Measurements from ENCODE around the gene AKAP8. TPM values are rescaled to one million over a fixed set of nuclear protein-coding genes. Genes with fewer than 3 reads are reported as not detected.

The AKAP8 gene
- total and polyA plus RNA-seq, 2 donors: 18.0 to 25.4 TPM

GRCh38 chr19:15381864-15382263 is 2.3 kb upstream of the AKAP8 start:
- Histone ChIP-seq H3K4me1 (ENCODE audit: control insufficient read depth in 2 of 2, insufficient read depth in 2 of 2, low read length in 2 of 2) (peaks cover 6 to 20% of the 10 kb centered on the region in 2 donors), H3K36me3 (ENCODE audit: control insufficient read depth in 2 of 2, insufficient read depth in 2 of 2, low read length in 1 of 2) (peaks cover 4 to 10% of the 10 kb centered on the region in 2 donors), H3K4me3 (ENCODE audit: low read length in 2 of 2) (no peak overlapping the region), H3K27me3 (ENCODE audit: control insufficient read depth in 2 of 2, insufficient read depth in 1 of 2, low read length in 1 of 2) (no peaks in the 10 kb centered on the region), H3K9me3 (ENCODE audit: control insufficient read depth in 2 of 2, insufficient read depth in 1 of 2, low read length in 1 of 2) (peaks cover 0 to 1% of the 10 kb centered on the region in 2 donors), H3K27ac (ENCODE audit: low read depth in 1 of 2, low read length in 1 of 2) (no peak overlapping the region)
- 96% methylated on average over 6 of the region's 6 CpGs for WGBS
- no peak for DNase-seq (ENCODE audit: low read depth in 6 of 9, low spot score in 9 of 9)

GRCh38 chr19:15381429-15381828 is 1.8 kb upstream of the AKAP8 start:
- no peak for DNase-seq (ENCODE audit: low read depth in 6 of 9, low spot score in 9 of 9)
- H3K27me3 ChIP-seq (ENCODE audit: control insufficient read depth in 2 of 2, insufficient read depth in 1 of 2, low read length in 1 of 2): no peaks in the 10 kb centered on the region
- 95% methylated on average over 2 of the region's 2 CpGs for WGBS
- no peak overlapping the region for H3K4me3 ChIP-seq (ENCODE audit: low read length in 2 of 2)
- peaks cover 6 to 22% of the 10 kb centered on the region in 2 donors for H3K4me1 ChIP-seq (ENCODE audit: control insufficient read depth in 2 of 2, insufficient read depth in 2 of 2, low read length in 2 of 2)
- H3K9me3 ChIP-seq (ENCODE audit: control insufficient read depth in 2 of 2, insufficient read depth in 1 of 2, low read length in 1 of 2): peaks cover 0 to 1% of the 10 kb centered on the region in 2 donors
- H3K27ac ChIP-seq (ENCODE audit: low read depth in 1 of 2, low read length in 1 of 2): no peak overlapping the region
- H3K36me3 ChIP-seq (ENCODE audit: control insufficient read depth in 2 of 2, insufficient read depth in 2 of 2, low read length in 1 of 2): peaks cover 0 to 7% of the 10 kb centered on the region in 2 donors

GRCh38 chr19:15379999-15380647 is 536 bp upstream of the AKAP8 start:
- Histone ChIP-seq H3K27ac (ENCODE audit: low read depth in 1 of 2, low read length in 1 of 2) (peak overlapping the region in 1 of 2 donors; percentile 83), H3K27me3 (ENCODE audit: control insufficient read depth in 2 of 2, insufficient read depth in 1 of 2, low read length in 1 of 2) (no peaks in the 10 kb centered on the region), H3K4me1 (ENCODE audit: control insufficient read depth in 2 of 2, insufficient read depth in 2 of 2, low read length in 2 of 2) (peaks cover 6 to 22% of the 10 kb centered on the region in 2 donors), H3K36me3 (ENCODE audit: control insufficient read depth in 2 of 2, insufficient read depth in 2 of 2, low read length in 1 of 2) (peaks cover 1 to 9% of the 10 kb centered on the region in 2 donors), H3K9me3 (ENCODE audit: control insufficient read depth in 2 of 2, insufficient read depth in 1 of 2, low read length in 1 of 2) (peaks cover 0 to 1% of the 10 kb centered on the region in 2 donors), H3K4me3 (ENCODE audit: low read length in 2 of 2) (peak overlapping the region; percentile 94 to 99)
- peak in 1 of 9 donors; percentile 11 for DNase-seq (ENCODE audit: low read depth in 6 of 9, low spot score in 9 of 9)
- 3% methylated on average over 56 of the region's 56 CpGs for WGBS

- peak in 8 of 9 donors; percentile 8 to 65 (median 38) for DNase-seq (ENCODE audit: low read depth in 6 of 9, low spot score in 9 of 9)
- H3K9me3 ChIP-seq (ENCODE audit: control insufficient read depth in 2 of 2, insufficient read depth in 1 of 2, low read length in 1 of 2): peaks cover 0 to 1% of the 10 kb centered on the region in 2 donors
- H3K27ac ChIP-seq (ENCODE audit: low read depth in 1 of 2, low read length in 1 of 2): peak overlapping the region; percentile 96 to 98
- no peaks in the 10 kb centered on the region for H3K27me3 ChIP-seq (ENCODE audit: control insufficient read depth in 2 of 2, insufficient read depth in 1 of 2, low read length in 1 of 2)
- H3K36me3 ChIP-seq (ENCODE audit: control insufficient read depth in 2 of 2, insufficient read depth in 2 of 2, low read length in 1 of 2): peaks cover 16 to 23% of the 10 kb centered on the region in 2 donors
- under 1% methylated on average over 22 of the region's 22 CpGs for WGBS
- peak overlapping the region; percentile 94 to 99 for H3K4me3 ChIP-seq (ENCODE audit: low read length in 2 of 2)
- peaks cover 6 to 22% of the 10 kb centered on the region in 2 donors for H3K4me1 ChIP-seq (ENCODE audit: control insufficient read depth in 2 of 2, insufficient read depth in 2 of 2, low read length in 2 of 2)
These were observed 979 bp downstream of the AKAP8 start for GRCh38 chr19:15378534-15379082.

- Histone ChIP-seq H3K4me1 (ENCODE audit: control insufficient read depth in 2 of 2, insufficient read depth in 2 of 2, low read length in 2 of 2) (peaks cover 6 to 15% of the 10 kb centered on the region in 2 donors), H3K27me3 (ENCODE audit: control insufficient read depth in 2 of 2, insufficient read depth in 1 of 2, low read length in 1 of 2) (no peaks in the 10 kb centered on the region), H3K9me3 (ENCODE audit: control insufficient read depth in 2 of 2, insufficient read depth in 1 of 2, low read length in 1 of 2) (peaks cover 0 to 1% of the 10 kb centered on the region in 2 donors), H3K4me3 (ENCODE audit: low read length in 2 of 2) (no peak overlapping the region), H3K27ac (ENCODE audit: low read depth in 1 of 2, low read length in 1 of 2) (no peak overlapping the region), H3K36me3 (ENCODE audit: control insufficient read depth in 2 of 2, insufficient read depth in 2 of 2, low read length in 1 of 2) (peaks cover 51 to 53% of the 10 kb centered on the region in 2 donors)
- no peak for DNase-seq (ENCODE audit: low read depth in 6 of 9, low spot score in 9 of 9)
- WGBS: 95% methylated on average over 24 of the region's 24 CpGs
These were observed 4.7 kb downstream of the AKAP8 start for GRCh38 chr19:15374796-15375440.

GRCh38 chr19:15374105-15374651 is 5.4 kb downstream of the AKAP8 start:
- Histone ChIP-seq H3K9me3 (ENCODE audit: control insufficient read depth in 2 of 2, insufficient read depth in 1 of 2, low read length in 1 of 2) (no peaks in the 10 kb centered on the region), H3K27me3 (ENCODE audit: control insufficient read depth in 2 of 2, insufficient read depth in 1 of 2, low read length in 1 of 2) (no peaks in the 10 kb centered on the region), H3K4me3 (ENCODE audit: low read length in 2 of 2) (no peak overlapping the region), H3K36me3 (ENCODE audit: control insufficient read depth in 2 of 2, insufficient read depth in 2 of 2, low read length in 1 of 2) (peaks cover 58 to 61% of the 10 kb centered on the region in 2 donors), H3K27ac (ENCODE audit: low read depth in 1 of 2, low read length in 1 of 2) (no peak overlapping the region), H3K4me1 (ENCODE audit: control insufficient read depth in 2 of 2, insufficient read depth in 2 of 2, low read length in 2 of 2) (peaks cover 6 to 15% of the 10 kb centered on the region in 2 donors)
- DNase-seq (ENCODE audit: low read depth in 6 of 9, low spot score in 9 of 9): no peak
- 91% methylated on average over 21 of the region's 21 CpGs for WGBS

- Histone ChIP-seq H3K4me3 (ENCODE audit: low read length in 2 of 2) (no peak overlapping the region), H3K9me3 (ENCODE audit: control insufficient read depth in 2 of 2, insufficient read depth in 1 of 2, low read length in 1 of 2) (no peaks in the 10 kb centered on the region), H3K27ac (ENCODE audit: low read depth in 1 of 2, low read length in 1 of 2) (no peak overlapping the region), H3K36me3 (ENCODE audit: control insufficient read depth in 2 of 2, insufficient read depth in 2 of 2, low read length in 1 of 2) (peaks cover 63 to 66% of the 10 kb centered on the region in 2 donors), H3K4me1 (ENCODE audit: control insufficient read depth in 2 of 2, insufficient read depth in 2 of 2, low read length in 2 of 2) (peaks cover 6 to 15% of the 10 kb centered on the region in 2 donors), H3K27me3 (ENCODE audit: control insufficient read depth in 2 of 2, insufficient read depth in 1 of 2, low read length in 1 of 2) (no peaks in the 10 kb centered on the region)
- 98% methylated on average over 22 of the region's 22 CpGs for WGBS
- DNase-seq (ENCODE audit: low read depth in 6 of 9, low spot score in 9 of 9): no peak
These were observed 5.9 kb downstream of the AKAP8 start for GRCh38 chr19:15373644-15374043.

- H3K27ac ChIP-seq (ENCODE audit: low read depth in 1 of 2, low read length in 1 of 2): no peak overlapping the region
- DNase-seq (ENCODE audit: low read depth in 6 of 9, low spot score in 9 of 9): no peak
- peaks cover 6 to 11% of the 10 kb centered on the region in 2 donors for H3K4me1 ChIP-seq (ENCODE audit: control insufficient read depth in 2 of 2, insufficient read depth in 2 of 2, low read length in 2 of 2)
- H3K36me3 ChIP-seq (ENCODE audit: control insufficient read depth in 2 of 2, insufficient read depth in 2 of 2, low read length in 1 of 2): peaks cover 71 to 74% of the 10 kb centered on the region in 2 donors
- no peak overlapping the region for H3K4me3 ChIP-seq (ENCODE audit: low read length in 2 of 2)
- H3K27me3 ChIP-seq (ENCODE audit: control insufficient read depth in 2 of 2, insufficient read depth in 1 of 2, low read length in 1 of 2): no peaks in the 10 kb centered on the region
- 98% methylated on average over 30 of the region's 30 CpGs for WGBS
- no peaks in the 10 kb centered on the region for H3K9me3 ChIP-seq (ENCODE audit: control insufficient read depth in 2 of 2, insufficient read depth in 1 of 2, low read length in 1 of 2)
These were observed 6.7 kb downstream of the AKAP8 start for GRCh38 chr19:15372891-15373301.

GRCh38 chr19:15372470-15372869 is 7.1 kb downstream of the AKAP8 start:
- Histone ChIP-seq H3K27ac (ENCODE audit: low read depth in 1 of 2, low read length in 1 of 2) (no peak overlapping the region), H3K27me3 (ENCODE audit: control insufficient read depth in 2 of 2, insufficient read depth in 1 of 2, low read length in 1 of 2) (no peaks in the 10 kb centered on the region), H3K9me3 (ENCODE audit: control insufficient read depth in 2 of 2, insufficient read depth in 1 of 2, low read length in 1 of 2) (no peaks in the 10 kb centered on the region), H3K36me3 (ENCODE audit: control insufficient read depth in 2 of 2, insufficient read depth in 2 of 2, low read length in 1 of 2) (peaks cover 75 to 78% of the 10 kb centered on the region in 2 donors), H3K4me1 (ENCODE audit: control insufficient read depth in 2 of 2, insufficient read depth in 2 of 2, low read length in 2 of 2) (peaks cover 3 to 7% of the 10 kb centered on the region in 2 donors), H3K4me3 (ENCODE audit: low read length in 2 of 2) (no peak overlapping the region)
- DNase-seq (ENCODE audit: low read depth in 6 of 9, low spot score in 9 of 9): no peak
- WGBS: 98% methylated on average over 14 of the region's 14 CpGs

All from thymus (tissue), 11 donors.